GM18858 (cell line): Measurements from ENCODE around the gene PTHLH.

Experiments used
- ATAC-seq: cut with Tn5 transposase; IDR thresholded peaks from one replicate; pipeline ENCODE4 v1.9.1; 2021; ENCODE audit not compliant: unreplicated experiment

Gene PTHLH

GRCh38 chr12:27940756-27941402 lies 31.7 kb downstream of the PTHLH start:
- ATAC-seq, result peak; percentile 88

- no peak for ATAC-seq
Measured at GRCh38 chr12:27940245-27940644, 32.3 kb downstream of the PTHLH start.

GRCh38 chr12:27937768-27938167 lies 34.8 kb downstream of the PTHLH start:
- ATAC-seq, result no peak

- no peak for ATAC-seq
Measured at GRCh38 chr12:27936196-27936595, 36.3 kb downstream of the PTHLH start.

DNA sequence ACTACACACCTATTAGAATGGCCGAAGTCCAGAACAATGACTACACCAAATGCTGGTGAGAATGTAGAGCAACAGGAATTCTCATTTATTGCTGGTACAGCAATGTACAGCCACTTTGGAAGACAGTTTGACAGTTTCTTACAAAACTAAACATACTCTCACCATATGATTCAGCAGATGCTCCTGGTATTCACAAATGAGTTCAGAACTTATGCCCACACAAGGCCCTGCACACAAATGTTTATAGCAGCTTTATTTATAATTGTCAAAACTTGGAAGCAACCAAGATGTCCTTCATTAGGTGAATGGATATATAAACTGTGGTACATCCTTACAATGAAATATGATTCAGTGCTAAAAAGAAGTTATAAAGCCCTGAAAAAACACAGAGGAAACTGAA lies 38.3 kb downstream of the PTHLH start:
- ATAC-seq, result no peak

- no peak for ATAC-seq
Measured at GRCh38 chr12:27931390-27931789, 41.1 kb downstream of the PTHLH start.

DNA sequence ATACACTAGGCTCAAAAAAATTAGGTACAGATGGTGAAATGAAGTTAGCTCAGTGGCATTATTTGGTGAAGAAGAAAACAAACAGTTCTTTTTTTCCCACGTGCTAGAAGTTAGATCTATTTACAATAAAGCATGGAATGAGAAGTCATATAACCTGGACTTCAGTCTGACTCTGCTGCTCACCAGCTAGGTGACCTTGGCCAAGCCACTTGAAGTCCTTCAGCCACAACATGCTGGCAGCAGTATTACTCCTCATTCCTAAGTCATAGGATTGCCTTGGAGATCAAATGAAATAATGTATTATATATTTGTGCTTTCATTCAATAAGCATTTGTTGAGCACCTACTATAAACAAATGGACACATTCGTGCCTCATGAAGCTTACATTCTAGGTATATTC lies 45.2 kb downstream of the PTHLH start:
- ATAC-seq, result no peak

- no peak for ATAC-seq
Measured at GRCh38 chr12:27924350-27925135, 48.0 kb downstream of the PTHLH start.

DNA sequence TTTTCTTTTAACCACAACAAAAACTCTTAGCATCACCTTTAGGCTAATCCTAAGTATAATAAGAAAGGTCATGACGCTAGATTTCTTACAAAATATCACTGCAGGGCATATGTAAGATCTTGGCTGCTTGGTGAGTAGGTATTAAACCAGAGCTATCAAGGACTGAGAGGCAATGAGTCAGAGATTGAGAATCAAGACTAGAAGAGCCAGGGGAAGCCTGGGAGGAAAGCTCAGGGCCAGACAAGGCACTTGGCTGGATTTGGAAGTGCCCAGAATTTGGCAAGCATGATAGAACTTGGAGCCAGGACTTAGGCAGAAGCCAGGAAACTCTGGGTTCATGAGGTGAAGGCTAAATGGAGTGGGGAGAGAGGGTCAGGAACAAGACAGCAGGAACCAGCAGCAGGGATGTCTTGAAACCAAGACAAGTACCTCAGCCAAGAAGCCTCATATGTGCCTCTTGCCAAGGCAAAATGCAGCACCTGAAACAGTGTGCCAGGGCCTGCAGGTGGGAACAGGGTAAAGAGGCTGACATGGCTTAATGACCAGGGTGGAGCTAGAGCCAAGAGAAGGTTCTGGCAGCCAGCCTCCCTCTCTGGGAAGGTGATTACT lies 49.9 kb downstream of the PTHLH start:
- ATAC-seq, result no peak

DNA sequence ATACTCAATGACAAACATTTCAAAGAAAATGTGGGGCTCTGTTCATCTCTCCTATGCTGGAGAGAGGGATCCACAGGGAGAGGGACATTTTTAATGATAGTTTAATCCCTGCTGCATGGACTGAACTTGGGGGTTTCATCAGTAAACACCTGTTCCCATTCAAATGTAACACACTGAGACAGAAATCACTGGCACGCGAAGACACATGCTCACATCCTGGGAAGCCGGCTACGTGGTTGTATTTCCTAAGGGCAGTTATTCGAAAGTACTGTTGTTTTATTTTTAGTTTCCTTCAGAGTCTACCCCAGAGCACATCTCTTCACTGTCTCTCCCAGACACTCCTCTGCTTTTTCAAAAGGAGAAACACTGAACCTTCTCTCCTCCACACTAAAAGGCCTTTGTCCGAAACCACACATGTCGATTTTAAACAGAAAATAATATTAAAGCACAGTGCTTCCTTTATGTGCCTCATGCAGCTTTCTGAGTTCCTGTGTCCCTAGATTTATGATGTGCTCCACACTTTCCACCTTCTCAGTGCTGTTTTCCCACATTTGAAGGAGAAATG lies 52.8 kb downstream of the PTHLH start:
- ATAC-seq, result no peak

GRCh38 chr12:27915536-27915935 lies 57.0 kb downstream of the PTHLH start:
- ATAC-seq, result no peak

DNA sequence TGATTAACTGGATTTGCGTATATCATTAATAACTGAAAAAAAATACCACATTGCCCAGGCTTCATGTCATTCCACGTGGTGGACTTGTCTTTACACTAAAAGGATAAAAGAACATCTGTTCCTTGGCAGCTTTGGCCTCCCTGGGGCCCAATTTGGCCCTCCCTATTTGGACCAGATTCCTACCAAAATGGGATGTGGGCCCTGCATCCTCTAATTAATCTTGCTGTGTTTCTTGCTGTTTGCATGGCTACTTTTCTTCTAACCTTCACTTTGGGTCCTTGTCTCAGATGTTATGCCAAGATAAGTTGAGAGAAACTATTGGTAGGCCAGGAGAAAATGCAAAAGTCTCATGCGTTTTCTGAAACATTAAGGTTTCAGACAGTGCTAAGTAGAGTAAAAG lies 57.5 kb downstream of the PTHLH start:
- ATAC-seq, result no peak

DNA sequence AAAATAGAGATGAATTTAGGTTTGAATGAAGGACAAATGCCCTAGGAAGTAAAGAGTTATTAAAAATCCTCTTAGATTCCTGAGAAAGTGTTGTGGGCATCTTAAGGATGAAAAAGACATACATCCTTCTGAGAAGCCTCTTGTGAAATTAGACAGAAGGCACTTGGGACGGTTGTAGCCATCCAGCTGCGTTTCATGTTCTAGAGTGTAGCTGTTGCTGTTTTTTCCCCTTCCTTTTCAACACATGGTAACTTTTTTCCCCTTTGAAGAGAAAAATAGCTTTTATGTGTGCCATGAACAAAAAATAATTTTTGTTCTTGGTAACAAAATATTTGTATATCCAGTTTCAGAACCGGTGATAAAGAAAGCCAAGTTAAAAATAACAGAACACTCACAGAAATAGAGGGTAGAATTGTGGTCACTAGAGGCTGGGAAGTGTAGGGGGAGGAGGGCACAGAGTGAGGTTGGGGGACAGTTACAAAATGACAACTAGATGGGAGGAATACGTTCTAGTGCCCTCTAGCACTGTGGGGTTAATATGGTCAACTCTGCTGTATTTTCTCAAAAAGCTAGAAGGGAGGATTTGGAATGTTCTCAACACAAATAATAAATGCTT lies 58.4 kb downstream of the PTHLH start:
- peak; percentile 67 for ATAC-seq

GRCh38 chr12:27911397-27911796 lies 61.1 kb downstream of the PTHLH start:
- ATAC-seq, result no peak
